ENCODE results near the gene RAP1A. TPM values are rescaled to one million over a fixed set of nuclear protein-coding genes. Genes with fewer than 3 reads are reported as not detected.

The RAP1A gene
- total and polyA plus RNA-seq, 2 donors (not counting 3 experiments of a cell fraction or from before 2014, with no cell fraction given): 17.8 to 56.4 TPM

GRCh38 chr1:111756124-111756513, 136.5 kb downstream of the RAP1A start:
- peak overlapping the region; percentile 88 for H3K9ac ChIP-seq (replicated peaks; ENCODE audit: extremely low read depth, insufficient read depth, low read length)
- peak overlapping the region; percentile 90 for H3K27ac ChIP-seq (ENCODE audit: insufficient read depth, low read depth, low read length)
- H3K36me3 ChIP-seq (ENCODE audit: control insufficient read depth in 2 of 2, extremely low read depth in 1 of 2, insufficient read depth in 2 of 2, low read length in 2 of 2): peaks cover 0 to 9% of the 10 kb centered on the region in 2 experiments
- no peaks in the 10 kb centered on the region for H3K9me3 ChIP-seq (replicated peaks; ENCODE audit: control insufficient read depth, insufficient read depth, low read length)
- no peak for TF ChIP-seq CTCF (IDR thresholded peaks at IDR 0.05; ENCODE audit: extremely low read depth in 1 of 2, insufficient read depth in 1 of 2, low read depth in 1 of 2, low read length in 2 of 2)
- no peak for TF ChIP-seq JUN (IDR thresholded peaks at IDR 0.05; ENCODE audit: borderline replicate concordance, insufficient read depth, insufficient read length, low read depth)
- TF ChIP-seq GATA2 (IDR thresholded peaks at IDR 0.05; ENCODE audit: insufficient read depth, insufficient read length, low read depth, low read length): no peak
- TF ChIP-seq EZH2 (IDR thresholded peaks at IDR 0.05; ENCODE audit: borderline replicate concordance, low read depth, low read length, severe bottlenecking): no peak
- TF ChIP-seq POLR2AphosphoS5 (IDR thresholded peaks at IDR 0.05; ENCODE audit: insufficient read depth, low read depth, low read length): no peak
- no peak for TF ChIP-seq MAX (IDR thresholded peaks at IDR 0.05; ENCODE audit: insufficient read depth, insufficient read length)
- TF ChIP-seq FOS (IDR thresholded peaks at IDR 0.05; ENCODE audit: borderline replicate concordance, insufficient read depth, low read length): no peak
- TF ChIP-seq MYC (IDR thresholded peaks at IDR 0.05; ENCODE audit: low read depth, low read length): no peak
- TF ChIP-seq POLR2A (IDR thresholded peaks at IDR 0.05; ENCODE audit: low read depth, low read length): no peak
- H3K79me2 ChIP-seq (ENCODE audit: control insufficient read depth, insufficient read depth, low read length): peaks cover 36% of the 10 kb centered on the region
- H3K4me3 ChIP-seq (replicated peaks in 1 of 3; ENCODE audit: insufficient read depth in 1 of 3, low read depth in 1 of 3, low read length in 3 of 3): peak overlapping the region; percentile 80 to 91 (median 82)
- dilution Hi-C loops (cut with MboI; ENCODE audit: extremely low pct_ligation_motif_present, low sequenced_read_pairs): no loop called here
- FAIRE-seq (no peak), DNase-seq (ENCODE audit: low read depth, low spot score) (no peak)
- H3K27me3 ChIP-seq (ENCODE audit: control insufficient read depth in 2 of 2, insufficient read depth in 2 of 2, low read length in 2 of 2): no peaks in the 10 kb centered on the region
- H3K4me2 ChIP-seq (ENCODE audit: insufficient read depth, low read length): peak overlapping the region; percentile 97
- H2AFZ ChIP-seq (ENCODE audit: low read depth, low read length): peak overlapping the region; percentile 24
- POLR2A ChIA-PET: no interaction called here
- BruUV-seq (replicated peaks): no TSS peak
- peaks cover 30% of the 10 kb centered on the region for H3K4me1 ChIP-seq (ENCODE audit: control insufficient read depth, extremely low read depth, insufficient read depth, low read length)
- H3K9me1 ChIP-seq (replicated peaks; ENCODE audit: control insufficient read depth, extremely low read depth, insufficient read depth, low read length): no peaks in the 10 kb centered on the region
- CTCF ChIA-PET: interaction anchor here (1.1 to 4.4 kb wide), 7 partner anchors 9 to 274 kb away, joined by 3 to 45 read pairs (median 5); no protein-coding TSS in a partner anchor
- H4K20me1 ChIP-seq (replicated peaks; ENCODE audit: control insufficient read depth, extremely low read depth, insufficient read depth, low read length): no peaks in the 10 kb centered on the region
- intact Hi-C loops (cut with micrococcal nuclease): no loop called here
